GM12875 (cell line): Measurements from ENCODE around the gene AGAP1.

Experiments
- H3K4me3 ChIP-seq: one replicate; pipeline ENCODE4 v1.5.1; 2011; ENCODE audit warnings: low read depth, low read length, control low read depth
- TF ChIP-seq, protein P1 (sequence below): IDR thresholded peaks from 2 replicates; pipeline ENCODE4 v1.5.1; 2011; ENCODE audit warnings: low read depth, mild to moderate bottlenecking, control low read depth, inconsistent platforms, low read length, moderate library complexity, borderline replicate concordance; ENCODE audit not compliant: insufficient read depth

The AGAP1 gene

DNA sequence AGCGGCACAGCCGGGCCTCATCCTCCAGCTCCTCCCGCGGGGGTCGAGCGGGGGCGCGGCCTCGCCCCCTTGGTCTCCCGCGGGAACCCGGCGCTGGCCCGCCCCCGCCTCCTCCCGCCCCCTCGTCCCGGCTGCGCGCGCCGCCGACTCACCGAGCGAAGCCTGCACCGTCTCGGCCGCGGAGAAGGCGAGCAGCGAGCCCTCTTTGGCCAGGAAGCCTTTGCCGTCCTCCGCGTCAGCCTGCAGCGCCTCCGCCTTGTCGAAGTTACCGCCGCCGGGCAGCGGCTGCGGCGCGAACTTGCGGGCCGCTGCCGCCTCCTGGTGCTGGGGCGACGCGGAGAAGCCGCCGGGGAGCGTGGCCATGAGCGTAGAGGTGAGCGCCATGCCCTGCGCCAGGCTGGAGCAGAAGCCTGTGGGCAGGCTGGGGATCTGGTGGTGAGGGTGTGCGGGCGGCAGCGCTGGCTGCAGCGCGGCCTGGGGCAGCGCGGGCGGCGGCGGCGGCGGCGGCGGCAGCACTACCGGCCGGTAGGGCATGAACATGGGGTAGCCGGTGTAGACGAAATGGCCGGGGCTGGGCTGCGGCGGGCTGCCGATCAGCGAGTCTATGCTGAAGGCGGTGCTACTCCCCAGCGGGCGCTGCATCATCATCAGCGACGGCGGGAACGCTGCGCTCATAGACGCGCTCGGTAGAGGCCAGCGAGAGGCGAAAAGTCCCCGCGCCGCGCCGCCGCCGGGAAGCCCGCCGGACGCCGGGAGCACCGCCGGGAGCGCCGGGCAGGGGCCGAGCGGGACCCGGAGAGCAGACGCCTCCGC, 673.7 kb downstream of the AGAP1 start:
- TF ChIP-seq, protein P1, sequence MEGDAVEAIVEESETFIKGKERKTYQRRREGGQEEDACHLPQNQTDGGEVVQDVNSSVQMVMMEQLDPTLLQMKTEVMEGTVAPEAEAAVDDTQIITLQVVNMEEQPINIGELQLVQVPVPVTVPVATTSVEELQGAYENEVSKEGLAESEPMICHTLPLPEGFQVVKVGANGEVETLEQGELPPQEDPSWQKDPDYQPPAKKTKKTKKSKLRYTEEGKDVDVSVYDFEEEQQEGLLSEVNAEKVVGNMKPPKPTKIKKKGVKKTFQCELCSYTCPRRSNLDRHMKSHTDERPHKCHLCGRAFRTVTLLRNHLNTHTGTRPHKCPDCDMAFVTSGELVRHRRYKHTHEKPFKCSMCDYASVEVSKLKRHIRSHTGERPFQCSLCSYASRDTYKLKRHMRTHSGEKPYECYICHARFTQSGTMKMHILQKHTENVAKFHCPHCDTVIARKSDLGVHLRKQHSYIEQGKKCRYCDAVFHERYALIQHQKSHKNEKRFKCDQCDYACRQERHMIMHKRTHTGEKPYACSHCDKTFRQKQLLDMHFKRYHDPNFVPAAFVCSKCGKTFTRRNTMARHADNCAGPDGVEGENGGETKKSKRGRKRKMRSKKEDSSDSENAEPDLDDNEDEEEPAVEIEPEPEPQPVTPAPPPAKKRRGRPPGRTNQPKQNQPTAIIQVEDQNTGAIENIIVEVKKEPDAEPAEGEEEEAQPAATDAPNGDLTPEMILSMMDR = no peak
- H3K4me3 ChIP-seq = no peak overlapping the region

- no peak within 1 kb of the TSS for H3K4me3 ChIP-seq
- TF ChIP-seq, protein P1 = no peak
These were observed 674.6 kb downstream of the AGAP1 start, which contains the start of gene GBX2 for GRCh38 chr2:236168110-236169080. Gene GBX2, minus strand, starts transcription at chr2:236168386. Its CDS starts 415 bp downstream, at chr2:236167971.

DNA sequence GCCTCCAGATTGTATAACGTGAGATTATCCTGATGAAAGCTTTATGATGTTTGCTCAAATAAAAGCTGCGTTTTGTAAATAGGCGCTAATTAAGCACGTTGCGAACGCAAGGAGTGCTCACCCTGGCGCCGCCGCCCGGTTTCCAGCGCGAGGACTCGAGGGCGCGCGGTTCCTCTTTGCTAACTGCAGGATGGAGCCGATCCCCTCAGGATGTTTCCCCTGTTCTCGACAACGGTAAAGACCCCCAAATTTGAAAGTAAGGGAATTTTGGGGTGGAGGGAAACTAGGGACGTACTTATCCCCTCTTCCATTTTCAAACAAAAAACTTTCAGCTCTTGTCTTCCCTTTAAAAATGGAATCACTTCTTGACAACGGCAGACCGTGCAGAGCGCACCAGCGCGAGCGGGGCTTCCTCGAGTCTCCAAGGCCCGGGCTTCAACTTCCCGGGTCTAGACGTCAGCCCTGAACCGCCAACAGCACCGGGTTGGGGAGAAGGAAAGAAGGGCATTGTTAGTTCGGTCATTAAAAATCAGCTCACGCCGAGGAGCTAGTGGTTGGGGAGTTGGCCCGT, 675.4 kb downstream of the AGAP1 start:
- H3K4me3 ChIP-seq = no peak overlapping the region

DNA sequence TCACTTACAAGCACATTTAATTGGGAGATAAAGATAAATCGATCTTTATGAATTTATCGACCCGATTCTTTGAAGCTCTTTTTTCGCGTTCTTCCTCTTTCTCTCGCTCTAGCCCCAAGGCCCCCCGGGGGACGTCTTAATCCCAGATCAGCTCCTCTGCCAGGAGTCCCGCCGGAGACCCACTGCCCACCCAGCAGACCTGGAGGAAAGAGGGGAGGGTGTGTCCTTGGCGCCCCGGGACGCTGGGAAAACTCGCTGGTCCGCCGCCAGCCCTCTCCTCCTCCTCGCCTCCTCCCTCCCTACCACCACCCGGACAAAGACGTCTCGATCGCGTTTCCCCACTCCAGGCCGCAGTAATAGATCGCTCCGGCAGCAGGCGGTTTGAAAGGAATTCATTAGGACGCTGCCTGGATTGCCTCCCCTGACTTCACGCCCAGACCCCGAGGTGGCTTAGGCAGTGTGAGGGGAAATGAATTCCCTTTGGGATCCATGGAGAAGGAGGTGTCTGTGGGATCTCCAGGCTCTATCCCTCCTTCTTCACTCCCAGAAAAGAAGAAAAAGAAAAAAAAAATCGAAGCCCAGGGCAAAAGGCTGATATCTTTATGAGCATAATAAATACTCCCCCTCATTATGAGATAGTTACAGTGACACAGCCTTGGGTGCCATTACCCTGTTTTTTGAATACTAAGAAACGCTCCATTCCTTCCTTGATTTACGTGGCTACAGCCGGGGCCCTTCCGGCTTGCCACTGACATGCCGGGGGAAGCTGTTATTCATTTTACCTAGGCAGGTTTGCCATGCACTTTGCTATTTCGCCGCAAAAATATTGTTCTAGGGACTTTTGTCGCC, 676.1 kb downstream of the AGAP1 start:
- TF ChIP-seq, protein P1 = no peak
- no peak overlapping the region for H3K4me3 ChIP-seq

More for the DNA sequence above, 675.4 kb downstream of the AGAP1 start:
- TF ChIP-seq, protein P1 = no peak

GRCh38 chr2:236170590-236171165, 676.8 kb downstream of the AGAP1 start:
- TF ChIP-seq, protein P1 = no peak
- no peak overlapping the region for H3K4me3 ChIP-seq

DNA sequence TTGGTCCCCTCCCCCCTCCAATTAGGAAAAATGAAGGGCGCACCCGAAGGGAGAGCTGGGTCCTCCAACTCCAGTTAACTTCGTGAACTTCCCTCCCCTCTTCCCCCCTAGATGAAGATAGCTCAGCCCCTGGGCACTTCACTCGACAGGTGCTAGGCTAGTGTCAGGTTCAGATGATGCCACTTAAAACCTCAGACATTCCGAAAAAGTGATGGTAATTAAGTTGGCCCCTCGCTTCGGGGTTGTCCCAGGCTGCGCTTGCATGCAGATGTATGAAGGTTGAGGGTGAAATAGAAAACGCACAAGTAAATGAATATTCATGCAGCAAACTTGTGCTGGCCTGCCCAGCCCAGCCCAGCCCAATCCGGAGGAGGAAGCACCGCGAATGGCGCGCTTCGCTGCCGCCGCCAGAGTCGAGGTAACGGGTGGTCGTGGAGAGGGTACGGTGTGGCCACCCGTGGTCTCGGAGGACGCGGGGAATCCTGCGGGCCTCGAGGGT, 677.4 kb downstream of the AGAP1 start:
- TF ChIP-seq, protein P1 = no peak
- no peak overlapping the region for H3K4me3 ChIP-seq
